Mononuclear cell (primary cell): Measurements from ENCODE around the gene BTBD8. TPM values are rescaled to one million over a fixed set of nuclear protein-coding genes. Genes with fewer than 3 reads are reported as not detected.
"Not testable (repeated sequence)": the region's sequence is repeated elsewhere in the genome, so short reads cannot be mapped to it uniquely, and the experiment has no call there.

Experiments
- H3K27me3 ChIP-seq: 2 replicates; pipeline ENCODE4 v1.6.0; 2011; ENCODE audit warnings: low read length, control low read depth; ENCODE audit not compliant: insufficient read depth
- H3K4me1 ChIP-seq: 2 replicates; pipeline ENCODE4 v1.5.1; 2011; ENCODE audit warnings: mild to moderate bottlenecking, low read length, control low read depth; ENCODE audit not compliant: insufficient read depth
- H3K4me3 ChIP-seq: 2 replicates; pipeline ENCODE4 v1.5.1; 2011; ENCODE audit warnings: mild to moderate bottlenecking, low read length, moderate library complexity
- H3K9me3 ChIP-seq: 2 replicates; pipeline ENCODE4 v1.5.1; 2011; ENCODE audit warnings: low read depth, mild to moderate bottlenecking, control low read depth, low read length
- total RNA-seq: library from RNA; depleted of rRNA; stranded (reverse); fragments of >200 nt; gene quantifications from one replicate; pipeline ENCODE4 v1.2.3, GENCODE V29; 2012

The BTBD8 gene
- total RNA-seq, 1 donor: 2.0 TPM

GRCh38 chr1:92076363-92076762, 3.8 kb upstream of the BTBD8 start:
- H3K27me3 ChIP-seq: no peaks in the 10 kb centered on the region
- peaks cover 13% of the 10 kb centered on the region for H3K4me1 ChIP-seq
- H3K4me3 ChIP-seq: no peak overlapping the region
- H3K9me3 ChIP-seq: no peaks in the 10 kb centered on the region

GRCh38 chr1:92078077-92078476, 2.1 kb upstream of the BTBD8 start:
- not testable (repeated sequence) for H3K9me3 ChIP-seq, H3K27me3 ChIP-seq, H3K4me3 ChIP-seq
- H3K4me1 ChIP-seq: peaks cover 15% of the 10 kb centered on the region

- Histone ChIP-seq H3K9me3 (no peaks in the 10 kb centered on the region), H3K4me3 (no peak overlapping the region)
Measured at GRCh38 chr1:92079441-92079840, 704 bp upstream of the BTBD8 start.

DNA sequence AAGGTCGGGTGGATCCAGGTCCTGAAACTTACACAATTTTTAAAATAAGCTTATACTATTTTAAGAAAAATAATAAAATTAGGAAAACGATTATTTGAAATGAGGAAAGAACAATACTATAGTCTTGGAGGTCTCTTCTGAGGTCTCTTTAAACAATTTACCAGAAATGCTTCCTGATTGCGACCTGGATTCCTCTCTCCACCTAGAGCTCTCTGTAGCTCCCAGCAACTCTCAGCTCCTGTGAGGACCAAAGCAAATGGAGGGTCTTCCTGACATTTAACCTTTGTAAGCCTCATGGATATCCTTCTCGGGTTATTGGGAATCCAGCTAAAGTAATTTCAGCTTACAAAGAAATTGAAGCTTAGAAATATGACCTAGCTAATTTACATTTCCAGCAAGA, 886 bp downstream of the BTBD8 start:
- peak overlapping the region; percentile 55 for H3K4me3 ChIP-seq
- peaks cover 3% of the 10 kb centered on the region for H3K9me3 ChIP-seq
- H3K4me1 ChIP-seq: peaks cover 15% of the 10 kb centered on the region
- no peaks in the 10 kb centered on the region for H3K27me3 ChIP-seq

More at GRCh38 chr1:92079441-92079840, 704 bp upstream of the BTBD8 start:
- no peaks in the 10 kb centered on the region for H3K27me3 ChIP-seq
- H3K4me1 ChIP-seq: peaks cover 15% of the 10 kb centered on the region

DNA sequence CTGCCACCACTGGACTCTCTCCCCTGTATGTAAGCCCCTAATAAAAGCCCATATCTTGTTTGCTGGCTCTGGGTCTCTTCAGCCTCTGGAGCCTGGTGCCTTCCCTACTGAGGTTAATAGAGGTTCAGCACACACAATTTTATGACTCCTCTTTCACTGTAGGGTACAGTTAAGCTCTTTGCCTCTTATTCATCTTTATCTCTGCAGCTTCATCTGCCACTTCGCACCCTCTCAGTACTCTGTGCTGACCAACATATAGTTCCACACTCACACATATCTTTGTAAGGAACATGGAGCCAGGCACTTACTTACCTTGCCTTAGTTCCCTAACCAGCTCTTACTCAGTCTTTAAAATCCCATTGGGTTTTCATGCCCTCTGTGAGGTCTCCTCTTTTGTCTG, 4.5 kb downstream of the BTBD8 start:
- Histone ChIP-seq H3K9me3 (peaks cover 4% of the 10 kb centered on the region), H3K27me3 (no peaks in the 10 kb centered on the region), H3K4me3 (no peak overlapping the region), H3K4me1 (peaks cover 14% of the 10 kb centered on the region)

GRCh38 chr1:92085727-92086126, 5.6 kb downstream of the BTBD8 start:
- no peaks in the 10 kb centered on the region for H3K27me3 ChIP-seq
- H3K4me1 ChIP-seq: peaks cover 8% of the 10 kb centered on the region
- H3K4me3 ChIP-seq: no peak overlapping the region
- H3K9me3 ChIP-seq: peaks cover 4% of the 10 kb centered on the region

GRCh38 chr1:92087542-92087941, 7.4 kb downstream of the BTBD8 start:
- Histone ChIP-seq H3K9me3 (peaks cover 4% of the 10 kb centered on the region), H3K4me3 (no peak overlapping the region), H3K27me3 (no peaks in the 10 kb centered on the region), H3K4me1 (no peaks in the 10 kb centered on the region)

GRCh38 chr1:92091625-92092024, 11.5 kb downstream of the BTBD8 start:
- peaks cover 16% of the 10 kb centered on the region for H3K4me1 ChIP-seq
- H3K4me3 ChIP-seq: no peak overlapping the region
- no peaks in the 10 kb centered on the region for H3K9me3 ChIP-seq
- H3K27me3 ChIP-seq: no peaks in the 10 kb centered on the region

DNA sequence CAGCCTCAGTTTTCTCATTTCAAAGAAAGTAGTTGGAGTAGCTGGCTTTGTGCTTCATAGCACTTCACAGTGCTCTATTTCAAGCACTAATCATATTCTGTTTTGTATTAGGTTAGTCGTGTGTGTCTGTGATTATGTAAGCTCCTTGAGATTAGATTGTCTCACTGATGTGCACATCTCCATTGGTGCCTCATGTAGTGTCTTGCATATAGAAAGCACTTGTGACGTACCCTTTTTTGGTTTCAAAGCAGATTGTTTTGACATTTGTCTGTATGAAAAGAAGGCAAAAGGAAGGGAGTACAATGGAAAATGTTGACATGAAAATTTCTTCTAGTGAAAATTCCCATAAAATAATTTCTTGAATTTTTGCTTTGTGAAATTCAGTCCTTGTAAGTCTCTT, 13.9 kb downstream of the BTBD8 start:
- Histone ChIP-seq H3K9me3 (no peaks in the 10 kb centered on the region), H3K27me3 (no peaks in the 10 kb centered on the region), H3K4me3 (no peak overlapping the region)

DNA sequence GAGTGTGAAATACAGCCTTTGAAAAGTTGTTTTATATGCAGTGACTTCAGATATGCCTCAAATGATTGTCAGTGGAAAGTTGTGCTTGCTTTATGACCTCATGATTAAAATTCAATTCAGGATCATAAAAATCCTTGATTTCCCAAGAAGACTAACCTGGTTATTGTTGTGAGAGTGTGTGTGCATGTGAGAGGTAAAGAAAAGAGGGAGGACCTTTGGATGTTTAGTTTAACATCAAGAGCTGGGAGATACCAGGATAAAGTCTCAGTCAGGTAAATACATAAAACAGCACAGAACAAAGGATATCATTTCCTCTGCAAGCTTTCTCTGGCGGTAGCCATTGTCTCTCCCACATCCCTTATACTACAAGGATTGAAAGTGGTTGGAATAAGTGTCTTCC, 14.4 kb downstream of the BTBD8 start:
- peaks cover 21% of the 10 kb centered on the region for H3K4me1 ChIP-seq
- no peaks in the 10 kb centered on the region for H3K9me3 ChIP-seq
- no peaks in the 10 kb centered on the region for H3K27me3 ChIP-seq
- no peak overlapping the region for H3K4me3 ChIP-seq

More for the DNA sequence above, 13.9 kb downstream of the BTBD8 start:
- H3K4me1 ChIP-seq: peaks cover 21% of the 10 kb centered on the region

GRCh38 chr1:92095874-92096273, 15.7 kb downstream of the BTBD8 start:
- Histone ChIP-seq H3K4me3 (no peak overlapping the region), H3K4me1 (peaks cover 21% of the 10 kb centered on the region), H3K9me3 (no peaks in the 10 kb centered on the region), H3K27me3 (no peaks in the 10 kb centered on the region)

DNA sequence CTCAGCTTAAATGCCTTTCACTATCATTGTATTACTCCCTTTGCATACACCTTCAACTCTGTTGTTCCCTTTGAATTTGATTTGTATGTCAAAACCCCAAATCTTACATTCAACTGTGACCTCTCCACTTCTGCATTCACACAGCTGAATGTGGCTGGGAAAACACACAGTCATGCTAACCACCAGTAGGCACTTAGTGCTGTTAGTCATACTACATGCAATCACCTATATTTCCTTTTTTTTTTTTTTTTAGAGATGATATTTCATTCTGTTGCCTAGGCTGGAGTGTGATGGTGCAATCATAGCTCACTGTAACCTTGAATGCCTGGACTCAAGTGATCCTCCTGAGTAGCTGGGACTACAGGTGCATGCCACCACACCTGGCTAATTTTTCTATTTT, 16.2 kb downstream of the BTBD8 start:
- Histone ChIP-seq H3K27me3 (no peaks in the 10 kb centered on the region), H3K4me1 (peaks cover 21% of the 10 kb centered on the region), H3K4me3 (no peak overlapping the region), H3K9me3 (no peaks in the 10 kb centered on the region)

DNA sequence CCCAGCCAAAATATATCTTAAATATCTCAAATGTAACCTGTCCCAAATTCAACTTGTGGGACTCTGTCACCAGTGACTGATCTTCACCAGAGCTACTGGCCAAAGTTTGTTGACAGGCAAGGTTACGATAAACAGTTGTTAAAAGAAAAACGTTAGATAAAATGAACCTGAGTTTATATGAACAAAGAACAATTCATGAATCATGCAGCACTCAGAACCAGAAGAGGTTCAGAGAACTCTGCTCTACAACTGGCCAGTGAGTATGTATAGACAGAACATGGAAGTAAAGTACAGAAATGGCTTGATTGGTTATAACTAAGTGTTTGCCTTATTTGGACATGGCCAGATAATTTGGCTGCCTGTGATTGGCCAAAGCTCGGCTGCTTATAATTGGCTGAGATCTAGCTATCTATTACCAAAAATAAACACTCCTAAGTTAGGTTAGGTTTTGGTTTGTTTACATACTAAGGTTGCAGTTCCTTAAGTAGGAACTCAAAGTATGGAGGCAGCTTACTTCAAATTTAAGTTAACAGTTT, 25.5 kb downstream of the BTBD8 start:
- H3K9me3 ChIP-seq: no peaks in the 10 kb centered on the region
- no peaks in the 10 kb centered on the region for H3K4me1 ChIP-seq
- no peaks in the 10 kb centered on the region for H3K27me3 ChIP-seq
- no peak overlapping the region for H3K4me3 ChIP-seq

- H3K4me1 ChIP-seq: no peaks in the 10 kb centered on the region
- no peaks in the 10 kb centered on the region for H3K9me3 ChIP-seq
- no peaks in the 10 kb centered on the region for H3K27me3 ChIP-seq
- H3K4me3 ChIP-seq: no peak overlapping the region
Measured at GRCh38 chr1:92108631-92109030, 28.5 kb downstream of the BTBD8 start.

DNA sequence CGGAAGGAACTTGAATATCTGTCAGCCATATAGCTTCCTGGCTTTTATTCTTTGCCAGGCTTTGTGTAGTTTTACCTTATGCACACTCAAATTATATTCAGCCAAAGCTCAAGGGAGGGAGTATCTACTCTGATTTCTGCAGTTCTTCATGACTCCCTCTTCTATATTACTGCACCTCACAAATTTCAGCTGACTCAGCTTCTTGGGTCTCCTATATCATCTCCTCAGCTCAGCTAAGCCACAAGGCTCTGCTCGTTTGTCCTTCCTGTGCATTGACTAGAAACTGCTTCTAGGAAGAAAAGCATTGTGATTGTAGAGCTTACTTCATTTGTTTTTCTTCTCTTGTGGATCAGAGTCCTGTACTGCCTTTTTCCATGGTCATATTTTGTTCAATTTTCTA, 37.4 kb downstream of the BTBD8 start:
- Histone ChIP-seq H3K9me3 (no peaks in the 10 kb centered on the region), H3K4me1 (no peaks in the 10 kb centered on the region), H3K27me3 (no peaks in the 10 kb centered on the region), H3K4me3 (no peak overlapping the region)

DNA sequence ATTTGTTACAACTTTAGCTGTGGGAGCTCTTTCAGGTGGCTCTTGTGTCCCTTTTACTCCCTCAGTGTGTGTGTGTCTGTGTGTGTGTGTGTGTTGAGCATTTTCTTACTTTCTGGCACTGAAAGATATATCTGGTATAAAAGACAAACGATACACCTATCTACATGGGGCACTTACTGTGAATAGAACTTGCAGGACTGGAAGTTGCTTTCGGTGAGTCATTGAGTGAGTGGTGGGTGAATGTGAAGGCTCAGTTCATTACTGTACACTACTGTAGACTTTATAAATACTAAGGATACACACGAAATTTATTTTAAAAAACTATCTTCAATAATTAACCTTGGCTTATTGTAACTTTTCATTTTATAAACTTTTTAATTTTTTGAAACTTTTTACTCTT, 38.7 kb downstream of the BTBD8 start:
- Histone ChIP-seq H3K4me1 (no peaks in the 10 kb centered on the region), H3K9me3 (no peaks in the 10 kb centered on the region), H3K27me3 (no peaks in the 10 kb centered on the region), H3K4me3 (no peak overlapping the region)
